Thyroid gland (tissue), 4 donors: Measurements from ENCODE around the gene NAB1. TPM values are rescaled to one million over a fixed set of nuclear protein-coding genes. Genes with fewer than 3 reads are reported as not detected.

Experiments used
- DNase-seq, 2 donors: peaks; one replicate each; pipeline ENCODE4 v3.0.0-alpha.2; 2019
- H3K27ac ChIP-seq, 3 donors: fragments of 200-600 bp; sonication (generic); 1 replicate in 2 of 3; 2 replicates in 1 of 3; pipeline ENCODE4 v1.5.1; 2016 to 2019; ENCODE audit warnings: mild to moderate bottlenecking in 1 of 3, moderate library complexity in 1 of 3
- H3K27me3 ChIP-seq: fragments of 200-600 bp; sonication (generic); one replicate; pipeline ENCODE4 v1.5.1; 2019
- H3K36me3 ChIP-seq, 2 donors: fragments of 200-600 bp; sonication (generic); one replicate each; pipeline ENCODE4 v1.5.1; 2016 to 2019
- H3K4me1 ChIP-seq, 2 donors: fragments of 200-600 bp; sonication (generic); one replicate each; pipeline ENCODE4 v1.5.1; 2017 to 2019
- H3K4me3 ChIP-seq, 3 donors: fragments of 200-600 bp; sonication (generic); replicated peaks in 1 of 3; 1 replicate in 2 of 3; 2 replicates in 1 of 3; pipeline ENCODE4 v1.5.1; 2016; ENCODE audit warnings: mild to moderate bottlenecking in 1 of 3
- H3K9me3 ChIP-seq: fragments of 200-600 bp; sonication (generic); one replicate; pipeline ENCODE4 v1.5.1; 2017
- CTCF ChIP-seq, 6 experiments: fragments of 200-600 bp in 3 of 6; fragments of 450-650 bp in 3 of 6; sonication (generic) in 3 of 6; IDR thresholded peaks; one replicate each; pipeline ENCODE4 v1.5.1; 2016 to 2019; ENCODE audit warnings: antibody characterized with exemption in 6 of 6, mild to moderate bottlenecking in 2 of 6, inconsistent platforms in 1 of 6, moderate library complexity in 1 of 6
- POLR2A ChIP-seq, 2 donors: fragments of 450-650 bp; IDR thresholded peaks; one replicate each; pipeline ENCODE4 v1.6.1; 2017; ENCODE audit warnings: antibody characterized with exemption in 2 of 2, mild to moderate bottlenecking in 2 of 2, moderate library complexity in 1 of 2
- WGBS, 2 donors: methylation state at CpG; one replicate each; pipeline ENCODE4 v1.1.5; 2017; 5-methylcytosine and 5-hydroxymethylcytosine counted together
- intact Hi-C: fragments of 100-400 bp; cut with DNase I; formaldehyde crosslinking; loops from one replicate; pipeline ENCODE4 v1.15.1; 2023
- total RNA-seq, 4 donors: library from RNA; depleted of rRNA; stranded (reverse); fragments of >200 nt; gene quantifications; one replicate each; pipeline ENCODE4 v1.2.3, GENCODE V29; 2016

NAB1 gene
- total RNA-seq, 4 donors from 2014 or later = 64.1 to 90.8 (median 83.0) TPM

- Histone ChIP-seq H3K4me3 (no peak overlapping the region), H3K9me3 (no peaks in the 10 kb centered on the region), H3K4me1 (no peaks in the 10 kb centered on the region), H3K36me3 (peaks cover under 1 to 5% of the 10 kb centered on the region in 2 donors), H3K27me3 (no peaks in the 10 kb centered on the region), H3K27ac (no peak overlapping the region)
- TF ChIP-seq POLR2A (IDR thresholded peaks at IDR 0.05) = no peak
- no peak for TF ChIP-seq CTCF (IDR thresholded peaks at IDR 0.05)
- DNase-seq = no peak
- intact Hi-C loops = no loop called here
Observed at GRCh38 chr2:190668892-190669291, 20.0 kb downstream of the NAB1 start.

- Histone ChIP-seq H3K4me1 (no peaks in the 10 kb centered on the region), H3K4me3 (no peak overlapping the region), H3K27ac (no peak overlapping the region), H3K36me3 (peaks cover 5 to 6% of the 10 kb centered on the region in 2 donors), H3K9me3 (no peaks in the 10 kb centered on the region), H3K27me3 (no peaks in the 10 kb centered on the region)
- DNase-seq = no peak
- no peak for TF ChIP-seq POLR2A (IDR thresholded peaks at IDR 0.05)
- TF ChIP-seq CTCF (IDR thresholded peaks at IDR 0.05) = no peak
- intact Hi-C loops = no loop called here
- WGBS, 2 donors = 94% methylated on average over 10 of the region's 10 CpGs
Observed at GRCh38 chr2:190670182-190670946, 21.5 kb downstream of the NAB1 start.

- Histone ChIP-seq H3K36me3 (peaks cover 5 to 6% of the 10 kb centered on the region in 2 donors), H3K27ac (no peak overlapping the region), H3K27me3 (no peaks in the 10 kb centered on the region), H3K4me3 (no peak overlapping the region), H3K9me3 (no peaks in the 10 kb centered on the region), H3K4me1 (peaks cover 0 to 7% of the 10 kb centered on the region in 2 donors)
- TF ChIP-seq CTCF (IDR thresholded peaks at IDR 0.05) (no peak), POLR2A (IDR thresholded peaks at IDR 0.05) (no peak)
- intact Hi-C loops = no loop called here
- DNase-seq = no peak
- 50 to 58% methylated on average over 1 of the region's 1 CpG for WGBS, 2 donors
Observed at GRCh38 chr2:190674966-190675650, 26.2 kb downstream of the NAB1 start.

GRCh38 chr2:190677255-190677654 lies 28.4 kb downstream of the NAB1 start:
- intact Hi-C loops = no loop called here
- Histone ChIP-seq H3K27ac (no peak overlapping the region), H3K27me3 (no peaks in the 10 kb centered on the region), H3K4me1 (peaks cover 0 to 7% of the 10 kb centered on the region in 2 donors), H3K9me3 (no peaks in the 10 kb centered on the region), H3K36me3 (peaks cover 0 to 6% of the 10 kb centered on the region in 2 donors), H3K4me3 (no peak overlapping the region)
- TF ChIP-seq CTCF (IDR thresholded peaks at IDR 0.05) = no peak
- TF ChIP-seq POLR2A (IDR thresholded peaks at IDR 0.05) = no peak
- DNase-seq = no peak
- WGBS, 2 donors = 85 to 89% methylated on average over 4 of the region's 4 CpGs
